Cerebellar cortex (tissue), 1 donor: ENCODE data around the gene ST3GAL4.
A peak's percentile ranks its signal among the peaks of the same experiment; 100 is the strongest.

Experiments used
- DNase-seq: peaks from one replicate; pipeline ENCODE4 v3.0.0-alpha.2; 2015; ENCODE audit warnings: low spot score

ST3GAL4 gene

DNA sequence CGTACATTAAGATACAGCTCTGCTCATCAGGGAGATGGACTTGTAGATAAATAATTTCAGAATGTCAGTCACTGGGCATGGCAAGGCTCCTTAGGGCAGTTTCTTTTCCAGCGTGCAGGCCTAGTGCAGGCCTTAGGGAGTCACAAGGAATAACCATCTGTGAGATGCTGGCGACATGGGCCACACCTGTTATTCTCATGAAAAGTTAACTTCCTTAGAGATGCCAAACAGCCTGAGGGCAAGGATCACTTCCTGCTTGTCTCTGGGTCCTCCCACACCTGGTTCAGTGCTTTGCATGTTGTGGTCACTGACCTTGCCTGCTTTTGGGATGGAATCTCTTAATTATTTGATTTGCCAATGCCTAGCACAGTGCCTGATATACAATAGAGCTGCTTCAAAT, 70.6 kb downstream of the ST3GAL4 start:
- DNase-seq: no peak

DNA sequence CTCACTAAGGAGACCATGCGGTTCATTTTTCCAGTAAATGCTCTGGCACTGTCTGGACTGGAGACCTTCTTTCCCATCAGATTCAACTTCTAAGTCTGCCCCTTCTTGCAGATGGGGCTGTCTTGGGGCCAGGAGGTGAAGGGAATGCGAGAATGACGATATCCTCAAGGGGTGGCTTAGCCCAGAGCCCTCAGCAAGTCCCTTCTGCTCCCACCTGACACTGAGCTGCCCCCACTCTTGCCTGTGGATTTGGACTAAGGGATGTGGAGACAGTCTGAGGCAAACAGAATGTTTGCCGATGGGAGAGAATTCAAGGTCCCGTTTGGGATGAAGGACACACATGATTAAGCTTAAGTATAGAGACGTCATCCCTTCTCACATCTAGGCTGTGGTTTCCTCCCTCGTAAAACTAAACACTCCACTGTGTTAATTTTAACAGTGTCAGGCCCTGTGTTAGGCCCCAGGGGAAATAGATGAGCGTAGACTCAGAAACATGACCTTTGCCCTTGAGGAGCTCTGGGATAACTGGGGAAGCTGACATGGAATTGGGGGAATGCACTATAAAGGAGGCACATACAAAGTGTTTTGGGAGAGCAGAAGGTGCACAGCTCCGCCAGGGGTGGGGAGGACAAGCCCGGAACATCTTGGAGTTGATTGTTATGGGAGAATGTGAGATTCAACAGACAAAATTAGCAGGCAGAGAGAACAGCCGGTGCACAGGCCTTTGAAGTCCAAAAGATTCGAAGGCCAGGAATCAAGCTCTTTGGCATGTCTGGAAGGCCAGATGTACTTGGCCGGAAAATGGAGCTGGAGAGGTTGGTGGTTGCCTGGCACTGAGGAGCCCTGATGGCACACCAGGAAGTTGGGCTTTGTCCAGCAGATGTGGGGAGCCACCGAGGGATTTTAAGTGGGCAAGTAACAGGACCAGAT, 71.6 kb downstream of the ST3GAL4 start:
- DNase-seq: peak; percentile 26

DNA sequence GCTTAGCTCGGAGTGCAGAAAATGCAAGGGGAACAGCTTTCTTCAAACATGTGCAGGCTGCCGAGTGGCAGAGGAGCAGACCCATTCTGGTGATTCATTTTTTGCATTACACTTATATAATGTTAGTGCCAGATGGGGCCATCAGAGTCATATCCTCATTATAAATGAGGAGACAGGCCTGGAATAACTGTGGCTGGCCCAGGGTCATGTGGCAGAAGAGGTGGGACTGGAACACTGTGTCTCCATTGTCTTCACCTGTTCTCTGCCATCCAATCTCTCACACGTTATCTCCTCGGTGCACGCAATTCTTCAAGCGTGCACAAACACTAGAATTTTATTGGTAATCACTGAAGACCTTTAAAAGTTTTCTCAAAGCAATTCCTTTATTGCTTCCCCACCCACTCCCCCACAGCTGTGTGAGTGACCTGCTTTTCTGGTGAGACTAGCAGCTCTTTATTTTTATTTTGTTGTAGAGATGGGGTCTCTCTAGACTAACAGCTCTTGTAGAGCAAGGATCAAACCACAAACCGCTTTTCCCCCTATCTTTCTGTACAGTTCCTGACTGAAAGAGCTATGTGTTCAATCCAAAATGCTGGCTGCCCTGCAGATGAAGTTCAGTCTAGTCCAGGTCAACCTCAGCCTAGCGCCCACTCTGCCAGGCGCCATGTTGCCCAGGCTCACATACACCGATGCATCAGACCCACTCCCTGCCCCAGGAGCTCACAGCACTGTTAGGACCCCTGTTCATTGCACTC, 75.3 kb downstream of the ST3GAL4 start:
- DNase-seq: no peak

DNA sequence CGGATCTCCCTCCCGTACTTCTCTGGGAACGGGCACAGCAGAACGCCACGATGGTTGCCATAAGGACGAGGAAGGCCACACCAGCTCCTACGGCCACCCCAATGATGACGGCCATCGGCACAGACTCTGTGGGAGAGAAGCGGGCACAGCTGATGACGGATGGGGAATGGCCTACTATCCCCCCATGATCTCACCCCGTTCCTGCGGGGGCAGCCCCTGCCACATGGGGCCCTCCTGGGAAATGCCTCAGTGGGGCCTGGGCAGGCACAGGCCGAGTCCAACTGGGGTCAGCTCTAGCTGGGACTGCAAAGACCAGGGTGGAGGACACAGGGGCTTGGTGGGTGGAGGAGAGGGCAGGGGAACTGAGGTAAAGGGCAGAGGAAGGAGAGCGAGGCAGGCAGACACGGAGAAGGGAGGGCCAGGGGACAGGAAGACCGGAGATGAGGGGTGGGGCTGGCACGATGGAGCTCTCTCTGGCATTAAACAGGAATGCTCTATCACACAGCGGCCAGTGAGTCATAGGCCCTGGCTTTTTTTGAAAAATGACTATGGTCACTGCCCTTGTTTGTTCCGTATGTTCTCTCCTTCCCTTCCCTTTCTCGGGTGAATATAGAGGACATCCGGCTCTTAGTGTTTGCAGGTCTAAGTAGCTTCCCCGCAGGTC, 76.0 kb downstream of the ST3GAL4 start:
- no peak for DNase-seq

DNA sequence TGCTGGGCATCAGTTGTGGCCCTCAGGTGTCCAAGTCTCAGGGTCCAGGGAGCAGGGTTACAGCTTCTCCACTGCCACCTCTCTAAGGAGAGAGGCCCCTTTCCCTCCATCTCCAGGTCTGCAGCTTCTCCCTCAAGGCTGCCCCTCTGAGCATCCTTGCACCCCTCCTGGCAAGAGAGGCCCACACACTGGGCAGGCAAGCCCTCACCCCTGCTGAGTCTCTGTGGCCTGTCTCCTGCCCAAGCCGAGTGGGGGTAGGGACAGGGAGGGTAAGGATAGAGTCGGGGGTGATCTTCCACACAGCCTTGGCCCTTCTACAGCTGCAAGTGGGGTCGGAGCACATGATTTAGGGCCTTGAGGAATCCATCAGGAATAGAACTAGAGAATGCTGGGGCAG, 76.6 kb downstream of the ST3GAL4 start:
- no peak for DNase-seq

DNA sequence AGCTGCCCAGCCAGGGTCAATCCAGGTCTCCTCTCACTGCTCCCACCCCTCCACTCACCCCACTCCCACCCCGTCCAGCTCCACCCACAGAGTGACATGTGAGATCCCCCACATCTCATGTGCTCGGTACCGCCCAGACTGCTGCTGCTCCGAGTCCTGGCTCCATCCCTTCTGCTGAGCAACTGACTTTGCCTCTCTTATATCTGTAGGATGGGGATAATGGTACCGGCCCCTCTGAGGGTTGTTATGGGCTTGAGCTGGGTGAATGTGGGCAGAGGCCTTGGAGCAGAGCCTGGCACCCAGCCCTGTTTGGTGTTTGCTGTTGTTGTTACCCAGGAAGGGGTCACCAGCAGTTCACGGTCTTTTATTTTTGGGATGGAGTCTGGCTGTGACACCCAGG, 77.0 kb downstream of the ST3GAL4 start:
- no peak for DNase-seq

DNA sequence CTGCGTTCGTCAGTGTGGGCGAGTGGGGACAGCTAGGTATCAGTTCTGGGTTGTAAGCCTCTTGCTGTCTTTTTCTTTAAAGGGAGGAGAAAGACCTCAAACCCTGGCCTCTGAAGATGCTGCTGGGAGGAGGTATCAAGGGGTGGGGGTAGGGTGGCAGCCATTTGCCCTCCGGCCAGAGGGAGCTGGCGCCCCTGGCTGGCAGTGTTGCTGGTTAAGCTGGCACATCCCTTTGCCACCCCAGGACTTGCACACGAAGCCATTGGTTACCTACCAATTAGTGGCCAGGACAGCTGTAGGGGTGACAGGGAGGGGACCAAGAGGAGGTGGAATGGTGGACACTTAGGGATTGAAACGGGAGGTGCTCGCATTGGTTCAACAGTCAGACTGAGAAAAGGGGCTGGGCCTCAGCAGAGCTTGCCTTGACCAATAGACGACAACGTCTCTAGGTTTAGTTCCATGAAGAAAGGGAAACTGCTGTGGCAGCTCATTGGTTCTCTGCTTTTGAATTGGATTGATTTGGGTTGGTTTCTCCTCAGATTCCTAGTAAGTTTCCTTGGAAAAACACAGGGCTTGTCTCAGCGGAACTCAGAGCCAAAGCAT, 77.9 kb downstream of the ST3GAL4 start:
- DNase-seq: no peak

DNA sequence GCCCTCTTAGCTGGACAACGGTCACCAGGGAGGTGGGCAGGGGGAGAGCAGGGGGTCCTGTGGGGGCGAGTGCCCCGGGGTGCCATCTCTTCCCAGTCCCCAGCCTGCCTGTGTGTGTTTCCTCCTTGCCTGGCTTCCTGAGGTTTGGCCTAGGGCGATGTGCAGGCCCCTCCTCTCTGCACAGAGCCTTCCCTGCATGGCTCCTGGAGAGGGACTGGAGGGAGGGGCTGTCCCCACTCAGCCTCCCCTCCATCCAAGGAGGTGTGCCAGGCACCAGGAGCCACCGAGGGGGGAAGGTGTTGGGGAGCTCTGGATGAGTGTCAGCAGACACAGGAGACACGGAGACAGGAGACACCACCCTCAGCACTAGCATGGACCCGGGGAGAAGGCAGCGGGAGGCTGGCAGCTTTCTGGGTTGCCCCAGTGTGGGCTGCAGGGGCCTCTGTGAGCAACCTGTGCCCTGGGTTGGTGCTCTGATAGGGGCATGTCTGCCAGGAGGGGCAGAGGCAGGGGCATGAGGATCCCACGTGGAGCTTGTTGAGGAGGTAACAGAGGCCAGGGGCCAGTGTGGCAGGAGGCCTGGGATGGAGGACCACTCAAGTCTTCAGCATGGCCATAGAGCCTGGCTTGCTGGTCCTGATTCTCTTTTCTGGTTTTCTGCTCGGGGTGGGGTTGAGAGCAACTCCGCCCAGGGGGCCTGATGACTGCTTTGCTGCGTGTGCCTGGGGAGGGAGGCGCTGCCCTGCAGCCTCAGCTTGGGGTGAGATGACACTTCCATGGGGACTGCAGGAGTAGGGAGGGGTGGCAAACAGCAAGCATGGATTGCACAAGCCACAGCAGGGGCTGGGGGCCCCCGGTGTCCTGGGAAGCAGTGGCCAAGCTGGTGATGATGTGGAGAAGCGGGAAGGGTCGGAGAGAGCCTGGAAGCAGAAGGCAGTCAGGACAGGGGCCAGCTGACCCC, 78.8 kb downstream of the ST3GAL4 start:
- no peak for DNase-seq

DNA sequence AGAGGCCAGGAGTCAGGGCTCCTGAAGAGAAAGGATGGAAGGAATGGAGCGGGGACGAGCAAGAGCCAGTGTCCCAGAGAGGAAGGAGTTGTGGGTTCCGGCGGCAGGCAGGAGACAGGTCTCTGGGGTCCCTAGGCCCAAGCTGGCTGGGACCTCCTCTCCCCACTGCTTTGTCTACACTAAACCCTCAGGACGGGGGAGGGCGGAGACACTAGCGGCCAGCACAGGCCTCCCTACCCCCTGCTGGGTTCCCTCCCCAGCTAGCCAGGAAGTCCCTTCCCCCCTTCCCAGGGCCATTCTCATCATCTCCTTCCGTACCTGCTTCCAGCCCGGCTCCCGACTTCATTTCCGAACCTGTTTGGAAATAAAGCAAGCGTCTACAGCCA, 79.5 kb downstream of the ST3GAL4 start:
- no peak for DNase-seq

DNA sequence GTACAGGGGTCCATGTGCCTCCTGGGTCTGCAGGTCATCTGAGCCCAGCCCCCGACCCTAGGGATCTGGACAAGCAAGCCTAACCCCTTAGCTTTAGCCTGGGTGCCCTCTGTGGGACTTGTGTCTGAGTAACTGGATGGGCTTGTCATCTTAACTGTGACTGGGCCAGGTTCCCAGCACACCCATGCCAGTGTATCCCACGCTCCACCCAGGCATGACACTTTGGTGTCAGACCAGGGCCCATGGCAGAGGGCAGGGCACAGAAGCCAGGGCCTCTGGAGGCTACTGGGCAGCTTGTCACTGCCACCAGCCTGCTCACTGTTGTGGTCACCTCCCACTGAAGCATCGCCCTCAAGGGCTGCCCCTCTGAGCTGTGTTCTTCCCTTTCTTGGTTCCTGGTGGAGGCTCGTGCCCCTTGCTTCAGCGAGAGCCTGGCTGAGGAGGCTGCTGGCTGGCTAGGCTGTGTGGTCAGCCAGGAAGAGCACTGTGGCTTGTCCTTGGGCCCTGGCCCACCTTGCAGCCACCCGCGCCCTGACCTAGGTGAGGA, 80.8 kb downstream of the ST3GAL4 start:
- no peak for DNase-seq

DNA sequence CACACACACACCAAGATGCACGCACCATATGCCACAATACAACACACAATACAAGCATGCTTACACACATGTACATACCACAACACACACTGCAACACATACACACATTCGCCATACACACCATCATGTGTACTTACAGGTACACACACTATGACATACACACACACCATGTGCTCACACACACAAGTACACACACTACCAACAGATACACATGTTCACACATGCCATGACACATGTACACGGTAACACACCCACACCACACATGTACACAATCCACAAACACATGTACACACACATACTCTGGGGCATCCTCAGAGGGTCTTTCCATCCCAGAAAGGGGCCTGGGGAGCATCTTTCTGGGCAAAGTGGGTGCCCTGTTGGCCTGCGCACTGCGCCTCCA, 82.2 kb downstream of the ST3GAL4 start:
- no peak for DNase-seq

DNA sequence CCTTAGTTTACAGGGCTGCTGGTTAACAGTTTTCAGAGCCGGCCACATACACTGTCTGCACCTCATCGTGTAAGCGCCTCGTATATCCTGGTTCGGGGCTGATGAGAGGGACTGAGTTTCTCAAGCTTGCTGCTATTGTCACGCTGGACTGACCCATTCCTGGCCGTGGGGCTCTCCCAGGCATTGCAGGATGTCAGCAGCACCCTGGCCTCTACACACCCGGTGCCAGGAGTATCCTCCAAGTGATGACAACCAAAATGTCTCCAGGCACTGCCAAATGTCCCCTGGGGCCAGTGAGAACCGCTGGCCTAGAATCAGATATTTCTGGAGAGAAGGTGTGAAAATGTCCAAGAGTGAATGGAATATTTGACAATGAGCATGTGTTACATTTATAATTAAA, 82.8 kb downstream of the ST3GAL4 start:
- no peak for DNase-seq

DNA sequence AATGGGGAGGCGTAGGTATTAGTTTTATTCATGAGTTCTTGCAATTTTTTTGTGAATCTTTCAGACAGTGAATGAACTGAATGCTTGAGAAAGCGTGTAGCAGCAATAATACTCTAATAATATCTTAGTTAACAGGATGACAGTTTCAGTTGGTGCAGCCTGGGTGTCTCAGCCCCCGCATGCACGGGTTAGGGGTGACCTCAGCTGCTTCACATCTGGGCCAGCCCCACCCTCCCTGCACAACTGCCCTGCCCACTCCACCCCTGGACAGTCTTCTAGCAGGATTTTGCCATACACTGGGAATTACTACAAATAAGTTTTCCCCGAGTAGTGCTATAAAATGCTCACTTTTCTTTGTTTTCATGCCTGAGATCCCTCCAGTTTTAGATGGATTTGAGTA, 83.2 kb downstream of the ST3GAL4 start:
- DNase-seq: no peak

DNA sequence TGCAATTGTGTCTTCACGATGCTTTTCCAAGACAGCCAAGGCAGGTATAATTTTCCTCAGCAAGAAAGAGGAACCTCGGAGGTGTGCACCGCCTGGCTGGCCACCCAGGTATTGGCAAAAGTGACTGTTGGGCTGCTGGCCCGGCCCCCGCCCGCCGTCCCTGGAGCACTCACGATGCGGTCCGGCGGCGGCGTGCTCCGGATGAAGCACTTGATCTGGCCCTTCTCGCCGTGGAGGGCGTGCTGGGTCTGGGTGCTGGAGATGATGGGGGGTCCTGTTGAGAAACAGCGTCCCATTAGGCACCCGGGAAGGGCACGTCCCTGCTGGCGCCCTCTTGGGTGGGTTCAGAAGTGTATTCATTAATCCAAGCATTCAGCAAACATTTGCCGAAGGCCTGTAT, 84.8 kb downstream of the ST3GAL4 start:
- no peak for DNase-seq

DNA sequence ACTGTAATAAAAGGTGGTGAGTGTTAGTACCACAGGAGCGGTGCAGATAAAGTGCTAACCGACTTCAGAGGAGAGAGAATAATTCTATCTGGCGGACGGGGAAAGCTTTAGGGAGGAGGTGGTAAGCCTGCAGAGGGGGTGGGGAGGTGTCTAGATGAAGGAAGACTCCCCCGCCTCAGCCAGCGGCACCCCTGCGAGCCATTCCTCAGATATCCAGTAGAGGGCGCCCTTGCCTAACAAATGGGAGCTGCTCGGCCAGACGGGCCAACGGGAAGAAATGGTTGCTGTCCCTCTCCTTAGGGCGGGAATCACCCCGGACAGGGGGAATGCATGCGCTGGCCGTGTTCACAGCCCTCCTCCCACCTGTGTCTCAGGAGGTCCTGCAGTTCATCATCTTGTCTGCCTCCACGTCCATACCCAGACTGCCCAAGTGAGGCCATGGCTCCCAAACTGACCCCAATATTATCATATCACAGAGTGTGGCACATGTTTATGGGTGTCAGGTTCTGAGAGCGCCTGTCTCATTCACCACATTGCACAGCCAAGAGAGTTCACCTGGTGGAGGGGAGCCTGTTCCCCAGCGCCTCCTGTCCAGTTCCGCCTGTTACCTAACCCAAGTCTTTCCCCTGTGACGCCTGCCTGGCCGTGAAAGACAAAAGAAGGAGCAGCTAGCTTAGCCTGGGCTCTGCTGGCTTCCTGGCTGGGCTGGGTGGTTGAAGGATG, 85.5 kb downstream of the ST3GAL4 start:
- peak; percentile 78 for DNase-seq

DNA sequence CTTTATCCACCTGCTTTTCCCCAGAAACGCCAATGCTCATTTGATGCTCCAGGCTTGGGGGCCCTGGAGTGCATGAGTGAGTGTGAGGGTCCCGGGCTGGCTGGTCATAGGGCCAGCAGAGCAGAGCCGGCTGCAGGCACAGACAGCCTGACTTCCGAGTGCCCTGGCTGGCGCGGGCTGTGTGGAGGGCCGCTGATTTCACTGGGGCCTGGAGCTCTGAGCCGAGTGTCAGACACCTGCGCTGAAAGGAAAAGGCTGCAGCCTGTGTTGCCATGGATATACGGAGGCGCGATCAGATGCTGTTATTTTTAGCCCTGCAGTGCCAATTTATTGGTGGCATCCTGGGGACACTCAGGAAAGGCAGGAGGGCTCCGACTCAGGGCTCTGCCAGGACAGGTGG, 87.6 kb downstream of the ST3GAL4 start:
- DNase-seq: peak; percentile 45

DNA sequence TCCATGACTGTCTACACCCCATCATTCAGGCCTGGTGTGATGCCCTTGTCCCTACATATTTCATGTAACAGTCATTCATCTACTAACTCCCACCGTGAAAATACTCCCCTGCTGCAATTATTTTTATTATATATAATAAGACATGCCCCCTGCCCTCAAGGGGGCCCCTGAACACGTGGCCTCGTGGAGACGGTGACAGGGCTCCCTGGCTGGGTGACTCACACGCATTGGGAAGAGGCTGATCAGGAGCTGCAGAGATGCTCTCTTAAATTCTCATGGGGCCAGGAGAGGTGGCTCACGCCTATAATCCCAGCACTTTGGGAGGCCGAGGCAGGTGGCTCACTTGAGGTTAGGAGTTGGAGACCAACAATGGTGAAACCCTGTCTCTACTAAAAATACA, 88.6 kb downstream of the ST3GAL4 start:
- DNase-seq: no peak

DNA sequence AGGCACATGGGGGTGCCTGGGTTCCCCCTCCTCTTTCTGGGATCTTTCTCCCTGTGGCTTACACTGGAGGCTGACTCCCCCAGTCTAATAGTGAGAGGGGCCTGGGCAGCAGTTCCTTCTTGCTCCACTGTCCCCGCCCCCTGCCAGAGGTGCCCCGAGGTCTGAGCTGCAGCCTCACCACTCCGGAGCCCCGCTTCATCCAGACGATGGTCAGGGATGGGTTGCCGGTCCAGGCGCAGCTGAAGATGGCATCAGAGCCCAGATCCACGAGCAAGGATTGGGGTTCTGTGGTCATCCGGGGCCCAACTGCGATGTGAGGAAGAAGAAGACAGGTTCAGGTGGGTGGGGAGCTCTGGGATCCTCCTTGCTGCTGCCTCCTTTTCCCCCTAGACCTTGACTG, 91.1 kb downstream of the ST3GAL4 start:
- no peak for DNase-seq

DNA sequence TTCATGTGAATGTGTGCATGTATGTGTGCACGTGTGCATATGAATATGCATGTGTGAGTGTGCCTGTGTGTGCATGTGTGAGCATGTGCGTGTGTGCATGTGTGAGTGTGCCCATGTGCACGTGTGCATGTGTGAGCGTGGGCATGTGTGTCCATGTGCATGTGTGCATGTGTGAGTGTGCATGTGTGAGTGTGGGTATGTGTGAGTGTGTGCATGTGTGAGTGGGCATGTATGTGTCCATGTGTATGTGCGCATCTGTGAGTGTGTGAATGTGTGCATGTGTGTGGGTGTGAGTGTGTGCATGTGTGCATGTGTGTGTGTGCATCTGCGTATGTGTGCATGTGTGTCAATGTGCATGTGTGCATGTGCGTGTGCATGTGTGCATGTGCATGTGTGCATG, 94.7 kb downstream of the ST3GAL4 start:
- DNase-seq: no peak

DNA sequence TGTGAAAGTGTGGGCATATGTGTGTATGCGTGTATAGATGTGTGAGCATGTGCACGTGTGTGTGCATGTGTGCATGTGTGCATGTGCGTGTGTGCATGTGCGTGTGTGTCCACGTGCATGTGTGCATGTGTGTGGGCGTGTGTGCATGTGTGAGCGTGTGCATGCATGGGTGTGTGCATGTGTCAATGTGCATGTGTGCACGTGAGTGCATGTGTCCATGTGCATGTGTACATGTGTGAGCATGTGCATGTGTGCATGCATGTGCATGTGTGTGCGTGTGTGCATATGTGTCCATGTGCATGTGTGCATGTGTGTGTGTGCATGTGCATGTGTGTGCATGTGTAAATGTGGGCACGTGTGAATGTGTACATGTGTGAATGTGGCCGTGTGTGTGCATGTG, 95.3 kb downstream of the ST3GAL4 start:
- no peak for DNase-seq
